ENCODE results near the gene TMEM232.

DNA sequence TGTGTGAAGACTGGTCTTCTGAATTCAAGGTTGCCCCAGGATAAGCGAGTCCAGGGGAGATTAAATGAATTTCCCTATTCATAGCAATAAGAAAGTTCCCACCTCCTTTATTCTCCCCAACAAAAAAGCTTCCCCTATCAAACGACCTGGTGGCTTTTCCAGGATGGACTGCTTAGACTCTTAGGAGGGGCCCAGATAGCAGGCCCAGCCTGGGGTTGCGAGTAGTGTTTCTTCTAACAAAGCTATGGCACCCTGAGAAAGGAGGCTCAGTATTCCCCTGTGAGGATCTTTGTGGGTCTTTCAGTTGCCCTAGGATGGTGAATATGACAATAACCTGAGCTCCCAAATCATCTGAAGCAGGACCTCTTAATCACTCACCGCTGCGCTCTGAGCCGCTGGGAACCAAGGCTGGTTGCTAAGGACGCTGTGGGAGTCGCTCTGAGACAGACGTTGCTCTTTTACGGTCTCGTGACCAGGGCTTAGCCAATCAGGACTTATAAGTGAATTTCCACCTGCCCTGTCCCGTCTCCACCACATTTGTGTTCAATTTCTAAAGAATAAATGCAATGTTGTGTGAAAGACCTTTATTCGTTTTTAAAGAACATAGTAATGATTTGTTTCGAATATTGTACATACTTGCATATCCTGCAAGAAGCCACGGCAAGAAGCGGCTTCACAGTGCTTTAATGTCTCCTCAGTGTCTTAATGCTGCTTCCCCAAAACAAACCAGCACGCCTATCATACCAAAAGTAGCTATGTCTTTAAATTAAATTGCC is at the start of gene TMEM232:
- TF ChIP-seq POLR2A (IDR thresholded peaks at IDR 0.05; ENCODE audit: low read length) (no peak), GATA1 (IDR thresholded peaks at IDR 0.05; ENCODE audit: low read depth, low read length) (no peak)

Data from erythroblast (primary cell).